Calu3 (cell line): ENCODE results near the gene UAP1L1. TPM values are rescaled to one million over a fixed set of nuclear protein-coding genes. Genes with fewer than 3 reads are reported as not detected.
A peak's percentile ranks its signal among the peaks of the same experiment; 100 is the strongest.

ENCODE experiments used
- BruUV-seq: library from RNA; stranded (reverse); fragments of 400-500 nt; replicated peaks from 2 replicates; lab custom pipeline; 2021; lab: Mats Ljungman, UMichigan
- CTCF ChIA-PET: fragments of 300-600 bp; sonication (Branson Sonifier 250); formaldehyde crosslinking; loops from one replicate; lab custom pipeline; 2022; ENCODE audit warnings: antibody characterized with exemption; lab: Charles Lee
- DNase-seq: peaks from one replicate; pipeline ENCODE4 v3.0.0; 2022
- H3K27ac Mint-ChIP-seq: one replicate; pipeline ENCODE4 v1.8.0; 2022; ENCODE audit warnings: mixed read lengths; ENCODE audit not compliant: unreplicated experiment
- H3K27me3 Mint-ChIP-seq: one replicate; pipeline ENCODE4 v1.8.0; 2022; ENCODE audit warnings: mixed read lengths; ENCODE audit not compliant: unreplicated experiment
- H3K36me3 Mint-ChIP-seq: one replicate; pipeline ENCODE4 v1.8.0; 2022; ENCODE audit warnings: mild to moderate bottlenecking, moderate library complexity, mixed read lengths; ENCODE audit not compliant: insufficient read depth, unreplicated experiment
- H3K4me1 Mint-ChIP-seq: one replicate; pipeline ENCODE4 v1.8.0; 2022; ENCODE audit warnings: mild to moderate bottlenecking, low read depth, mixed read lengths; ENCODE audit not compliant: unreplicated experiment
- H3K4me3 Mint-ChIP-seq: one replicate; pipeline ENCODE4 v1.8.0; 2022; ENCODE audit warnings: mild to moderate bottlenecking, low read depth, moderate library complexity, mixed read lengths; ENCODE audit not compliant: unreplicated experiment
- H3K9me3 Mint-ChIP-seq: one replicate; pipeline ENCODE4 v1.8.0; 2022; ENCODE audit warnings: low read depth, mixed read lengths; ENCODE audit not compliant: unreplicated experiment
- intact Hi-C: fragments of 100-400 bp; cut with micrococcal nuclease; formaldehyde crosslinking; loops from one replicate; pipeline ENCODE4 v1.10.0; 2022; ENCODE audit not compliant: unreplicated experiment
- total RNA-seq: library from RNA; stranded (reverse); gene quantifications from 2 replicates; pipeline ENCODE4 v1.2.3, GENCODE V29; 2022
- TF ChIP-seq, protein P1 (sequence below): fragments of 200-600 bp; IDR thresholded peaks from one replicate; pipeline ENCODE4 v1.8.0; 2022; ENCODE audit warnings: antibody characterized with exemption; ENCODE audit not compliant: unreplicated experiment

UAP1L1 gene
- total RNA-seq, 1 experiment from 2014 or later, result 9.1 TPM

DNA sequence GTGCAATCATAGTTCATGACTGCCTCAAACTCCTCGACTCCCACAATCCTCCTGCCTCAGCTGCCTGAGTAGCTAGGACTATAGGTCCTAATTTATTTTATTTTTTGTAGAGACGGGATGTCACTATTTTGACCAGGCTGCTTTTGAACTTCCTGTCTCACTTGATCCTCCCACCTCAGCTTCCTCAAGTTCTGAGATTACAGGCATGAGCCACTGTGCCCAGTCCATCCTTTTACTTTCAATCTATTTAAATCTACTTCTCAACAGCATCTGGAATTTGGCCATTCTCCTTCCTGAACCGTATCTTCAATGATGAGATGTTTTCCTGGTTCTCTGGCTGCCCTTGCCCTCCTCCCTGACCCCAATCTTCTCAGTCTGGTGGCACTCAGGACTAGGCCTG is 49.5 kb downstream of the UAP1L1 start:
- H3K36me3 Mint-ChIP-seq, result peaks cover 34% of the 10 kb centered on the region
- H3K4me1 Mint-ChIP-seq, result peaks cover 32% of the 10 kb centered on the region
- H3K9me3 Mint-ChIP-seq, result no peaks in the 10 kb centered on the region
- peak overlapping the region; percentile 81 for H3K27ac Mint-ChIP-seq
- peak overlapping the region; percentile 90 for H3K4me3 Mint-ChIP-seq
- TF ChIP-seq, protein P1, sequence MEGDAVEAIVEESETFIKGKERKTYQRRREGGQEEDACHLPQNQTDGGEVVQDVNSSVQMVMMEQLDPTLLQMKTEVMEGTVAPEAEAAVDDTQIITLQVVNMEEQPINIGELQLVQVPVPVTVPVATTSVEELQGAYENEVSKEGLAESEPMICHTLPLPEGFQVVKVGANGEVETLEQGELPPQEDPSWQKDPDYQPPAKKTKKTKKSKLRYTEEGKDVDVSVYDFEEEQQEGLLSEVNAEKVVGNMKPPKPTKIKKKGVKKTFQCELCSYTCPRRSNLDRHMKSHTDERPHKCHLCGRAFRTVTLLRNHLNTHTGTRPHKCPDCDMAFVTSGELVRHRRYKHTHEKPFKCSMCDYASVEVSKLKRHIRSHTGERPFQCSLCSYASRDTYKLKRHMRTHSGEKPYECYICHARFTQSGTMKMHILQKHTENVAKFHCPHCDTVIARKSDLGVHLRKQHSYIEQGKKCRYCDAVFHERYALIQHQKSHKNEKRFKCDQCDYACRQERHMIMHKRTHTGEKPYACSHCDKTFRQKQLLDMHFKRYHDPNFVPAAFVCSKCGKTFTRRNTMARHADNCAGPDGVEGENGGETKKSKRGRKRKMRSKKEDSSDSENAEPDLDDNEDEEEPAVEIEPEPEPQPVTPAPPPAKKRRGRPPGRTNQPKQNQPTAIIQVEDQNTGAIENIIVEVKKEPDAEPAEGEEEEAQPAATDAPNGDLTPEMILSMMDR, result no peak
- BruUV-seq, result no TSS peak
- H3K27me3 Mint-ChIP-seq, result no peaks in the 10 kb centered on the region
- CTCF ChIA-PET, result interaction anchor here (0.7 to 1.3 kb wide), 3 partner anchors 50 to 100 kb away, joined by 3 to 5 read pairs (median 3); partner anchors contain the start of gene RNF224
- intact Hi-C loops, result no loop called here
- no peak for DNase-seq

DNA sequence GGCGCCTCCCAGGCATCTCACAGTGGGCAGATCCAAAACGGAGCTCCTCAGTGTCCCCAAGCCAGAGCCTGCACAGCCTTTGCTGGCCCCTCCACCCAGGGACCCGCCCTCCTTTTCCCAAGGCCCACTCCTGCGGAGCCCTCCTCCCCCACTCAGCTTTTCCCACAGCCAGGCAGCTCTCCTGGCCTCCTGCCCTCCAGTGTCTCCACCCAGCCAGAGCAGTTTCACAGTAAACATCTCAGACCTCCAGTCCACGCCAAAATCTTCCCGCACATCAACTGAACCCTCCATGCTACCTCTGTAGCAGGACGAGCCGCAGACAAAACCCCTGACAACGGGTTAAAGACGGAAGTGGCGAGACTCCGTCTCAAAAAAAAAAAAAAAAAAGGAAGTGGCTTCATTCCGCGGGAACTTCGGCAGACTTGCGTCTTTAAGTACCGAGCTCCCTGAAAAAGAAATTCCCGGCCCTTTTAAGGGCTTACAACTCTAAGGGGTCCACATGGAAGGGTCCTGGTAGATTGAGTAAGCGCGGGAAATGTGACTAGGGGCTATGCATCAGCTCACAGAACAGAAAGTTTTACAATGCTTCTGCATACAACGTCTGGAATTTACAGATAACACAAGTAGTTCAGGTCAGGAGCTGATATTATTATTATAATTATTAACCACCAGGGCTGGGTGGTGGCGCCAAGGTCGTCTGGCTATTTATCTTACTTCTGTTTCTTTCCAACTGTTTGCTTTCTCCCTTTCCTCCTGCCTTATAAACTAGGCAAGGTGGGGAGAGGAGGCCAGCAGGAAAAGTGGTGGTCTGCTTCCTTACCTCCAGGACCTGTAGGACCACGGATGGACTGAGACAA is 50.2 kb downstream of the UAP1L1 start:
- Mint-ChIP-seq H3K36me3 (peaks cover 34% of the 10 kb centered on the region), H3K9me3 (no peaks in the 10 kb centered on the region), H3K27me3 (no peaks in the 10 kb centered on the region), H3K27ac (peak overlapping the region; percentile 81), H3K4me3 (peak overlapping the region; percentile 90), H3K4me1 (peaks cover 24% of the 10 kb centered on the region)
- peak; percentile 3 for DNase-seq
- CTCF ChIA-PET, result interaction anchor here (0.7 to 1.3 kb wide), 3 partner anchors 49 to 282 kb away, joined by 3 to 8 read pairs (median 5); partner anchors contain the start of gene RNF224
- TF ChIP-seq, protein P1, result no peak
- BruUV-seq, result no TSS peak
- intact Hi-C loops, result no loop called here

DNA sequence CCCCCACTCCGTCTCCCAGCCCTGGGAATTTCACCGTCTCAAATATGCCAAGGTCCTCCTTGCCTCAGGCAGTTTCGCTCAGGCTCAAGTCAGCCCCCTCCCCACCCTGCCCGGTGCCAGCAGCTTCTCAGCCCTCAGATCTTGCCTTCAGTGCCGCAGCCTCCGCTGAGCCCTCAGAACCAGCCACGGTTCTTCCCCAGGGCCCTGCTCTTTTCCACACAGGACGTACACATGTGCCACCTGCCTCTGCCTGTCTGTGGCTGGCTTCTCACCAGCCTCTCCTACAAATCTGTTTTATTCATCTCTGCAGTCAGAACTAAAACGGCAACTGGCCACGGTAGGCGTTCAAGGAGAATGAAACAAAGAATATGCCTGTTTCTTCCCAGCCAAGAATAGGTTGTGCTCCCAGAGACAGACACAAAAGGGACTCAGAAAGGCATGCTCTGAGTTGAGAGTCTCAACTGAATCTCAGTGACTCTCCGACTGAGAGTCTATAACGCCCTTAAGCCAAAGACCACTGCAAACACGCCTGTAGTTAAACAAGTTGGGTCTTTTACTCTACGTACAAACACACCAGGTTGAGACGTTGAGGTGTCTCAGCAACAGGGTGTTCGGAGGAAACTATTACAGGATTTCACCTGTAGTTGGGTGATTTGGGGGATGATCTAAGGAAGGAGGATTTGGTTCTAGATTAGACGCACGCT is 51.0 kb downstream of the UAP1L1 start:
- CTCF ChIA-PET, result interaction anchor here (0.6 to 0.7 kb wide), 2 partner anchors 28 to 281 kb away, joined by 5 to 8 read pairs; no protein-coding TSS in a partner anchor
- H3K36me3 Mint-ChIP-seq, result peaks cover 34% of the 10 kb centered on the region
- peaks cover 22% of the 10 kb centered on the region for H3K4me1 Mint-ChIP-seq
- no peak for DNase-seq
- peak overlapping the region; percentile 90 for H3K4me3 Mint-ChIP-seq
- intact Hi-C loops, result no loop called here
- H3K9me3 Mint-ChIP-seq, result no peaks in the 10 kb centered on the region
- H3K27me3 Mint-ChIP-seq, result no peaks in the 10 kb centered on the region
- BruUV-seq, result TSS peak; percentile 39
- peak overlapping the region; percentile 81 for H3K27ac Mint-ChIP-seq
- TF ChIP-seq, protein P1, result no peak

DNA sequence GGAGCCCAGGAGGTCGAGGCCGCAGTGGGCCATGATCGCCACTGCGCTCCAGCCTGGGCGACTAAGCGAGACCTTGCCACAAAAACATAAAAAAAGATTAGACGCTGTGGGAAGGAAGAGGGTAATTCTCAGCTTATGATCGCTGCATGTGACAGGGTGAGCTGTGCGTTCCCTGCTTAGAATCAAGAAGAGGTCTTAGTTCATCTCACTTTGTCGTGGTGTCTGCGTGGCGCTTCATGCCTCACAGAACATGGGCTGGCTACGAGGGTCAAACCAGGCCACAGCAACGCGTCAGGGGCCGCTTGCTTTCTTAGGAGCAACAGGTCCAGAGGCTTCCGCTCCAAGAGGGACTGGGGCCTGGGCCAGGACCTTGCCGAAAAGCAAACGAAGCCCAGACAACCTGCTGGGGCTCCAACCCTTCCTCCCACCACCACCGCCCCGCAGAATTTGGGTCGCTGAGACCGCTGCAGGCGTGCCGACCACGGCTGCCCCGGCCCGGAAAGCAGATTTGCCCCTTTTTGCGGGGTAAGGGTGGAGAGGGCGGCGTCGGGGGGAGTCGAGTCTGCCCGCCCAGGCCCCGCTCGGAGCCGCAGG is 51.6 kb downstream of the UAP1L1 start:
- CTCF ChIA-PET, result interaction anchor here (0.6 to 1.1 kb wide), 5 partner anchors 28 to 108 kb away, joined by 3 to 8 read pairs (median 4); partner anchors contain the start of gene RNF224
- H3K36me3 Mint-ChIP-seq, result peaks cover 34% of the 10 kb centered on the region
- intact Hi-C loops, result no loop called here
- BruUV-seq, result no TSS peak
- no peaks in the 10 kb centered on the region for H3K9me3 Mint-ChIP-seq
- peak; percentile 16 for DNase-seq
- TF ChIP-seq, protein P1, result no peak
- H3K4me1 Mint-ChIP-seq, result peaks cover 22% of the 10 kb centered on the region
- no peaks in the 10 kb centered on the region for H3K27me3 Mint-ChIP-seq
- peak overlapping the region; percentile 90 for H3K4me3 Mint-ChIP-seq
- peak overlapping the region; percentile 81 for H3K27ac Mint-ChIP-seq
